ENCODE data around the gene FBXO8.

Gene FBXO8

DNA sequence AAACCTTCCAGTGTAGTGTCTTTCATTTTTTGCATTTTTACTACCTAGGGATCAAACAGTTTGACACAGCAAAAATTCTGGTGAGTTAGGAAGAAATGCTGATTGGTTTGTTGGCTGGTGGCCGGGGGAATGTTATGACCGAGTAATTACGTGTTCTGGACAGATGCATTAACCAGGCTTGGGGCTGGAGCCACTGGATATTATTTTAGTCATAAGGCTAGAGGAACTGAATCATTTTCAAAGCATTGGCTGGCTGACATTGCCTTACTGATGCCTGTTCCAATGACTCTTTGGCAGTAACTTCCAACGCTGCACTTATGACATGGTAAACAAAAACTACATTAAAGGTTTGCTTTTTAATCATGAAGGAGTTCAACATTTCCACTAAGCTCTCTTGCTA is 84.6 kb downstream of the FBXO8 start:
- Histone ChIP-seq H3K27me3 (ENCODE audit: insufficient read depth, low read length) (peaks cover 4% of the 10 kb centered on the region; the same call in 1 of the 2 replicates), H3K27ac (ENCODE audit: low read length) (no peak overlapping the region), H3K36me3 (ENCODE audit: insufficient read depth, low read depth, low read length) (no peaks in the 10 kb centered on the region), H3K4me3 (ENCODE audit: low read length) (no peak overlapping the region), H3K9me3 (ENCODE audit: insufficient read depth, low read depth, low read length) (no peaks in the 10 kb centered on the region), H3K9ac (ENCODE audit: low read depth, low read length) (no peak overlapping the region), H3K4me1 (ENCODE audit: insufficient read depth, low read length) (no peaks in the 10 kb centered on the region)

DNA sequence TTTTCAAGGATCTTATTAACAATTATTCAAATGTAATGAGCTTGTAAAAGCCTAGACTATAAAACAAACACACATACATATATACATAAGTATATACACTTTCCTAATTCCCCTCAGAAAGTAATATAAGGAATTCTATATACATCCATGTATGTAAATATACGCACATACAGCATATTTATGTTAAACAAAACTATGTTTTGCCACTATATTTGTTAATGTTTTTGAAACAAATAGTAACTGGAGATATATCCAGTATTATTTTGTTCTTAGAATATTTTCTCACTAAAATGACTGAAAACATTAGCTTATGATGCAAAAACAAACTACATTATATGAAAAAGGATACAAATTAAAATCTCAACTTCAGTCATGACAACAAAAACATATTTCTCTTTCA is 85.1 kb downstream of the FBXO8 start:
- Histone ChIP-seq H3K27ac (ENCODE audit: low read length) (no peak overlapping the region), H3K9ac (ENCODE audit: low read depth, low read length) (no peak overlapping the region), H3K27me3 (ENCODE audit: insufficient read depth, low read length) (peaks cover 4% of the 10 kb centered on the region; the same call in 1 of the 2 replicates), H3K36me3 (ENCODE audit: insufficient read depth, low read depth, low read length) (no peaks in the 10 kb centered on the region), H3K4me3 (ENCODE audit: low read length) (no peak overlapping the region), H3K9me3 (ENCODE audit: insufficient read depth, low read depth, low read length) (no peaks in the 10 kb centered on the region), H3K4me1 (ENCODE audit: insufficient read depth, low read length) (no peaks in the 10 kb centered on the region)

DNA sequence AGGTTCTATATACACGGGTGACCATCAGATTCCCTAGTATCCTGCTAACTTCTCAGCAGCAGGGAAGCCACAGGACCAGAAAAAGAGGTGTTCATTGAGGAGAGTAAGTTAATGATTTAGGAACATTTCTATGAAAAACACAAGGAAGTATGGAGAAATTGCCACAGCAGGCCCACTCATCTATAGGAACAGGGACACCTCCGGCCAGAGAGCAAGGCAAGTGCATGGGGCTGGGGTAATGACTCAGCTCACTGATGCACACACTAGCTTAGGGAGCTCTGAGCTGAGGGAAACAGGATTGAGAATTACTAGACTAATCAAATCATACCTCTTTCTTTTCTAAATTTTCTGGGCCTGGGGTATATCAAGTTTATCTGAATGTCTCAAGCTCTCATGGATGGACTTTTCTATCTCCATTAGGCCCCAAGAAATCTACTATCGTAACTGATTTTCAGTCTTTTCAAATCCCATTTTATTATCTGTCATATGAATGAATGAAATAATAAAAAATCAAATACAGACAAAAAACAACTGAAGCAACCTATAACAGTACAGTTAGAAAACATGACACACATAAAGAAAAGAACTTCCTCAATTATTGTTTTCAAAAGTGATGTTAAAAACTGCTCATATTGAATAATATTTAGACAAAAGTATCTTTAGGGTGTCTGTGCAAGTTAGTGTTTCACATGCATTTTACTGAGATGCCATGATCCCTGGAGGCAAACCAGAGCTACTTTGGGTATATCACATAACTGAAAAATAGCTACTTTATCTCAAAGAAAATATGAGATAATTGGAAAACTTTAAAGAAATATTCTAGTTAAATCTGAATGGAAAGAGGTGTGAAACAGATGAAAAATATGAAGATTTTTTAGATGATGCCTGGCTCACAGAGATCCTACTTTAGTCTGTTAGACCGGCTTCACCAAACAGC is 89.8 kb downstream of the FBXO8 start:
- Histone ChIP-seq H3K9me3 (ENCODE audit: insufficient read depth, low read depth, low read length) (no peaks in the 10 kb centered on the region), H3K9ac (ENCODE audit: low read depth, low read length) (no peak overlapping the region), H3K4me3 (ENCODE audit: low read length) (no peak overlapping the region), H3K27me3 (ENCODE audit: insufficient read depth, low read length) (no peaks in the 10 kb centered on the region), H3K27ac (ENCODE audit: low read length) (no peak overlapping the region), H3K36me3 (ENCODE audit: insufficient read depth, low read depth, low read length) (no peaks in the 10 kb centered on the region), H3K4me1 (ENCODE audit: insufficient read depth, low read length) (no peaks in the 10 kb centered on the region)

GRCh38 chr4:174192943-174193342 is 90.5 kb downstream of the FBXO8 start:
- no peak overlapping the region for H3K27ac ChIP-seq (ENCODE audit: low read length)
- no peaks in the 10 kb centered on the region for H3K9me3 ChIP-seq (ENCODE audit: insufficient read depth, low read depth, low read length)
- H3K9ac ChIP-seq (ENCODE audit: low read depth, low read length) = no peak overlapping the region
- no peak overlapping the region for H3K4me3 ChIP-seq (ENCODE audit: low read length)
- no peaks in the 10 kb centered on the region; the same call in 1 of the 2 replicates for H3K27me3 ChIP-seq (ENCODE audit: insufficient read depth, low read length)
- H3K4me1 ChIP-seq (ENCODE audit: insufficient read depth, low read length) = no peaks in the 10 kb centered on the region
- no peaks in the 10 kb centered on the region for H3K36me3 ChIP-seq (ENCODE audit: insufficient read depth, low read depth, low read length)

DNA sequence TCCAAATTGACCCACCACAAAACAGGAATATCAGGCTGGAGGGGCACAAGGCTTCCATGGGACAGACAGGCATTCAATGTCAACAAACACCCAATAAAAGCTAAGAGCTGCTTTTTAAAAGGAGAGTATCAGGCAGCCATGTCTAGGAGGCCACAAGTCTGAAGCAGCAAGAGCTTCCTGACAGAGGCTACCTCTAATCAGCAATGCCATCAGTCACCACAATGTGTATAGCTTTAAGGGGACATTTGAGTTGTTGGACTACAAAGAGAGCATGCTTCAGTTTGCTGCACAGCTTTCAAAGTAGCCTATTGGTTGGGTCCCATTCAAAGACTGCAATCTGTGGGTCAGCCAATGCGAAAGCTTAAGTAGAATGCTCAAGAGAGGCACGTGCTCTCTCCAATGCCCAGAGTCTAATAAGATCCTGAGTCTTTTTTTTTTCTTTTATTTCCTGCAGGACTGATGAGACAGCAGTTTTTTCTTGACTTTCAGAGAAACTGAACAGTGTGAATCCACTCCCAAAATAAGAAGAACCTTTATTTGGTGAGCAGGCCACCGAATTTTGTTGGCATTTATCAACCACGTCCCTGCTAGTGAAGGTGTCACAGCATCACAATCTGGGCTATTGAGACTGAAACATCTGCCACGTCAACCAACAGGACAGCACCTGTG is 92.5 kb downstream of the FBXO8 start:
- no peaks in the 10 kb centered on the region; the same call in 1 of the 2 replicates for H3K27me3 ChIP-seq (ENCODE audit: insufficient read depth, low read length)
- H3K9ac ChIP-seq (ENCODE audit: low read depth, low read length) = no peak overlapping the region
- no peaks in the 10 kb centered on the region for H3K4me1 ChIP-seq (ENCODE audit: insufficient read depth, low read length)
- H3K27ac ChIP-seq (ENCODE audit: low read length) = no peak overlapping the region
- no peaks in the 10 kb centered on the region for H3K36me3 ChIP-seq (ENCODE audit: insufficient read depth, low read depth, low read length)
- H3K9me3 ChIP-seq (ENCODE audit: insufficient read depth, low read depth, low read length) = no peaks in the 10 kb centered on the region
- no peak overlapping the region for H3K4me3 ChIP-seq (ENCODE audit: low read length)

DNA sequence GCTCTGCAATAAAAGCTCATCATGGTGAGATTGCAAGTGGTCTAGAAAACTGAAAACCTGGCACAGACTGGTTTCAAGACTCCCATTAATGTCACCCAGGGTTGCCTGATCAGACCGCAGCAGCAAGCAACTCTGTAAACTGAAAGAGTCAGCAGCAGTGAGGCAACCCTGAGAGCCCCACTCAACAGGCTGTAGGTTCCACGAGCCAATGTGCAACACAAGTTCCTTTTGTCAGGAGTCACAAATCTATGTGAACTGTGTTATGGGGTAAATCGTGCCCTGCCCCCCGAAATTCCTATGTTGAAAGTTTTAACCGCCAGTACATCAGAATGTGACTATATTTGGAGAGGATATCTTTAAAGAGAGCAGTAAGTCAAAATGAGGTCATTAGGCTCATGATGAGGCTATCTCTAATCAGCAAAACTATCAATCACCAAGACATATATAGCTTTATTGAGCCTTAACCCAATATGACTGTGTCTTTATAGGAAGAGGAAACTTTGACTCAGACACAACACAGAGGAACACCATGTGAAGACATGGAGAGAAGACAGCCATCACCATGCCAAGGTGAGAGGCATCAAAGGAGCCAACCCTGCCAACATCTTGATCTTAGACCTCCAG is 94.0 kb downstream of the FBXO8 start:
- Histone ChIP-seq H3K27ac (ENCODE audit: low read length) (no peak overlapping the region), H3K4me3 (ENCODE audit: low read length) (no peak overlapping the region), H3K4me1 (ENCODE audit: insufficient read depth, low read length) (no peaks in the 10 kb centered on the region), H3K27me3 (ENCODE audit: insufficient read depth, low read length) (no peaks in the 10 kb centered on the region; the same call in 1 of the 2 replicates), H3K9ac (ENCODE audit: low read depth, low read length) (no peak overlapping the region), H3K9me3 (ENCODE audit: insufficient read depth, low read depth, low read length) (no peaks in the 10 kb centered on the region), H3K36me3 (ENCODE audit: insufficient read depth, low read depth, low read length) (no peaks in the 10 kb centered on the region)

Measured in iPS-20b (cell line).